HG03442 (cell line): ENCODE data around the gene C6orf118.

ENCODE experiments used
- ATAC-seq: cut with Tn5 transposase; IDR thresholded peaks from one replicate; pipeline ENCODE4 v1.9.1; 2021; ENCODE audit warnings: mild to moderate bottlenecking, moderate library complexity; ENCODE audit not compliant: unreplicated experiment

The C6orf118 gene

DNA sequence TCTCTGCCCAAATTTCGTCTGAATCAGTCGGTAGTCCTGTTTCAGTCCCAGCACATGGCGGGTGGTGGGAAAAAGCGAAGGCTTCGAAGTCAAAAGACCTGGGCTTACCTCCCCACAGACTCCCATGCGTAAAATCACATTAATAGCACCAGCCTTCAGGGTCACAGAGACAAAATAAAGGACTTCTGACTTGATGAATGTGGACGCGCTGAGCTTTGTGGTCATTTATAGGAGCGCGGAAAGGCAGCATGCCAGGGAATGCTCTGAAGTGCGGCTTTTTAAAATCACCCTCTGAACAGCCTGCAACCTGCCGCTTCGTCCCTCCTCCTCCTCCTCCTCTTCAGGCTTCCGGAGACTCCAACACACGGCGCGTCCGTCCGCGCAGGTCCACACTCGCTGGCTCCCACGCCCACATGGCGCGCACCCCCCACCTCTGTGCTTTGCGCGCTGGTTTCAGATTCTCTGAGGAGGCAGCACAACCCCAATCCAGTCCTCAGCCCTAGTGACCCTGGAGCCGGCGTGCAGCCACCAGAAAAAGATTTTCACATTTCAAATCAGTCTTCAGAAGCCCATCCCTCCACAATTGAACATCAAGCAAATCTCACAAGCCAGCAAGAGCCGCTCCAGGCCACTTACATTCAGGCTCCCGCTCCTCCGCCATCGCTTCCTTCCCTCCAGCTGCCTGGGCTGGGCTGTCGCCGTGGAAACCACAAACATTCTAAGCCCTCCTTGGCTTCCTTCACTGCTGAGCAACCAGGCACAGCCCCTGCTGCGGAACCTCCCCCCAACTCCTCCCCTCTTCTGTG, at the start of gene C6orf118:
Gene C6orf118, minus strand, starts transcription at position 680 of the 806 bp plus-strand sequence. Its CDS starts 19 bp downstream, at position 661.
- ATAC-seq: no peak

DNA sequence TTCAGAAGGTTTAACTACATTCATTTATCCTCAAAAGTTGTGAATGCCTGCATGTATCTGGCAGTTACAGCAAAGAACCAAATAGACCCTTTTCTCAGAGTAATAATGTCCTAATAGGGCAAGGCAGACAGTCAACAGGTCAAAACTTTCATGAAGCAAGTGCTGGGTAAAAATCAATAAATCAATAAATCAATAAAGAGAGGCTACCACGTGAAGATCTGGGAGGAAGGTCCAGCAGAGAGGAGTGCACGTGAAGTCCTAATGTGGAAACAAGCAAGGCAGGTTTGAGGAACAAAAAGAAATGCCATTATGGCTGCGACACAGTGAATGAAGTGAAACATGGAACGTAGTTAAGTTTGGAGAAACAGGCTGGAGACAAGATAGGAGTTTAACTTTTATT, 36.3 kb upstream of the C6orf118 start:
- no peak for ATAC-seq

DNA sequence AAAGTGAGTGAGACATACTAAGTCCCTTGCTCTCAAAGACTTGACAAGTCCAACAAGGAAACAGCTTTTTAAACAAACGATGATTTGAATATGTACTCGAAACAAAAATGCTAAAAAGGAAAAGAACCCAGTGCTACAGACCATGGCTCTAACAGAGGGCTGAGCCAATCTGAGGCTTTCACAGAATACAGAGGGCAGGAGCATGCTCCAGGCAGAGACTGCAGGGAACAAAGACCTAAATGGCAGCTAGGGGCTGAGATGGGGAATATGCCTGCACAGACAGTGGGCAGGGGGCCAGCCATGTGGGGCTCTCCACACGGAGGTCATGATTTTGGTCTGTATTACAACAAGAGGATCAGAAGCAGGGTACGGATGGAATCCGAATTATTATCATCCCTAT, 31.1 kb upstream of the C6orf118 start:
- ATAC-seq: no peak

DNA sequence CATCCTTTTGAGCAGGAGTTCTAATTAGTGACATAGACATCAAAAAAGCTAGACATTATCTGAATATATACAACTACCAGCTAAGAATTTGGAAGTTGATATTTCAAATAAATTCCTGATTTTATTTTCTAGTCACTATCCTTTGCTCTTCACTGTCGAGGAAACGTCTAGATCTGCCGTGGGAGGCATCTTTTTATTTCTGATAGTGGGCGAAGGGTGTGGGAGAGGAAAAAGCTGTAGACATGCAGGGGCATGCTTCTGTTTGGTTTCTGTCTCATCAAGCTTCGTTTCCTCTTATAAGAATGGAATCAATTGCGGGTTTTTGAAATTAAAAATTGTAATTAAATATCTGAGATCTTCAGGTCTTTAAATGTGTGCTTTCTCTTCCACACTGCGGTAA, 16.2 kb upstream of the C6orf118 start:
- ATAC-seq: no peak

DNA sequence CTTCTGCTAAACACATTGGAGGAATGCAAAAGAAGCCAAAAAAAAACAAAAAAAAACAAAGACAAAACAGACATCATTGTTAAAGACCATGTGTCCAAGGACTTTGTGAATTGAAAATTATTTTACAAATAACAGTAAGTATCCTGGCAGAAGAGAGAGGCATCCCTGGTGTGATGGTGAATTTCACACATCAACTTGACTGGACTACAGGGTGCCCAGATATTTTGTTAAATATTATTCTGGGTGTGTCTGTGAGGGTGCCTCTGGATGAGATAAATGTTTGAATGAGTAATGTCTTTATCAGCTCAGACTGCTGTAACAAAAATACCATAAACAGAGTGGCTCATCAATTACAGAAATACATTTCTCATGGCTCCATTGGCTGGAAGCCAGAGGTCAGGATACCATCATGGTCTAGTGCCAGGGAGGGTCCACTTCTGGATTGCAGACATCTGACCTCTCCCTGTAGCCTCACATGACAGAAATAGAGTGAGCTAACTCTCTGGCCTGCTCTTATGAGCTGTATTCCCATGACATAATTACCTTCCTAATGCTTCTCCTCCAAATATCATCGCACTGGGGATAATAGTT, 12.2 kb upstream of the C6orf118 start:
- ATAC-seq: no peak

DNA sequence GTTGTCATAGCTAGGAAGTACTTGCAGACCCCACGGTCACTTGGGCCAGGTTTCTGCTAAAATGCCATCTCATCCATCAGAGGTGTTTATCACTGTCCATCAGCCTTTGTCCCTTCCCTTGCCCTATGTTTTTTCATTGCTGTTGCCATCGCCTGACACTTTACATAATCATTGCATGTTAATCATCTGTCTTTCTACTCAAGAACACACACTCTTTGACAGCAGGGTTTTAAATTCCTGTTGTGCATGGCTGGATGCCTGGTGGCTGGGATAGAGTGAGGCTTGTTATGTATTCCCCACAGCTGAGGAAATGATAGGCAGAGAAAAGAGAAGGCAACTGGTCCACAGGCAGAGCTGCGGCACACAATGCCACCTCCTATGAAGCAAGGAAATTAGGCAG, 11.7 kb upstream of the C6orf118 start:
- no peak for ATAC-seq

DNA sequence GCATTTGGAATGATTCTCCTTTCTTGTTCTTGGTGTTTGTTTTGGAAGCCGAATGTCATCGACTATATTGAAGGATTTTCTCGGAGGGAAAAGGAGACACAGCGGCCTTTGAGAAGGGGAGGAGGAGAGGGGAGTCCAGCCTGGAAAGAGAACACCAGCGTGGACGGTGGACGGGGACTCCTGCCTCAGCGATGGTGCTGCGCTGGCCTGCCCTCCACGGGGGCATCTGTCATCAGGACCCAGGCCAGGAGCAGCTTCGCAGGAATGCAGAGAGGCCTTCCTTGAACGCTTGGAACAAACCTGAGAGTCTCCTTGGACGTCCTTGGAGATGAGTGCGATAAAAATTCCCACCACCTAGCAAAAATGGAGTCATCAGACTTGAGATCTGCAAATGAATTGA, 8.3 kb upstream of the C6orf118 start:
- ATAC-seq: no peak

DNA sequence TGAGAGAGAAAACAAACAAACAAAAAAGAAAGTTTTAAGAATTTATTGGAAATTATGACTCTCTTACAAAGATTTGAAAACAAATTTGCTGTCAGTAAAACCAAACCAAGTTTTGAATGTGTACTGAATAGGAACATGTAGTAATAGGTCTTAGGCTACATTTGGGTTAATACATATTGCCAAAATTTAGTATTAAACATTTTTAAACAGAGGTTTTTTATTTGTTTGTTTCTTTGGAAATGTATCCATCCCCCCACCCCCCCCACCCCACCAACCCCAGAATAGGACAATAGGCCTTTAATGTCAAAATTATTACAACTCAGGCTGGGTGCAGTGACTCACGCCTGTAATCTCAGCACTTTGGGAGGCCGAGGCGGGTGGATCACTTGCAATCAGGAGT, 2.5 kb downstream of the C6orf118 start:
- ATAC-seq: no peak

DNA sequence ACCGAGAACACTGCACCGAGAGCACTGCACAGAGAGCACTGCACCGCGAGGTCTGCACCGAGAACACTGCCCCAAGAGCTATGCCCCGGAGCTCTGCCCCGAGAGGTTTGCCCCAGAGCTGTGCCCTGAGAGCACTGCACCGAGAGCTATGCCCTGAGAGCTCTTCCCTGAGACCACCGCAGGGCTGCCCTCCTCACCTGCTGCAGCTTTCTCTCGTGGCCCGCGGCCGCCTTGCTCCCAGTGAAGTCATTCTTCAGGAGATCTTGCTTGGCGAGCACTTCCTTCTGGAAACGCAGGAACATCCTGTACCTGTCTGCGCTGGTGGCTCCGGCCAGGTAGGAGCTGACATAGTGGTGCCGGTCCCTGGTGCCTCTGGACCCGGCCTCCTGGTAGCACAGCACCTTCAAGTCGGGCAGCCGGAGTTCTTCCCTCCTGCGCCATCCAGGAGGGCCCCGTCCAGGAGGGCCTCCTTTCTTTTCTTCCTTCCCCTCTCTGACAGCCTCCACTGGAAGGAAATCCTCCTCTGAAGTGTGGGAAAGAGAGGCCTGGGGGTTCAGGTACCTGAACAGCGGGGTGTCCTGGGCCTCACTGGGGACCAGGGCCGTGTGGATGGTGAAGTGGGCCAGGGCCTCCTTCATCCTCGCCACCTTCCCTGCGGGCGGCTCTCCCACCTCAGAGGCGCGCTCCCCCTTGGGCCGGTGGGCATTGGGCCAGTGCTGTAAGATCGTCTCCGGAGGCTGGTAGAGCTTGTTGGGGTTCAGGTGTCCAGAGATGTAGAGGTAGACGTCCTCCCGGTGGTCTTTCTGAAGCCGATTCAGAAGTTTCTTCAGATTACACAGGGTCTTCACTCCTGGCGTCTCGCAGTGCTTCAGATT, 7.8 kb downstream of the C6orf118 start:
- no peak for ATAC-seq

DNA sequence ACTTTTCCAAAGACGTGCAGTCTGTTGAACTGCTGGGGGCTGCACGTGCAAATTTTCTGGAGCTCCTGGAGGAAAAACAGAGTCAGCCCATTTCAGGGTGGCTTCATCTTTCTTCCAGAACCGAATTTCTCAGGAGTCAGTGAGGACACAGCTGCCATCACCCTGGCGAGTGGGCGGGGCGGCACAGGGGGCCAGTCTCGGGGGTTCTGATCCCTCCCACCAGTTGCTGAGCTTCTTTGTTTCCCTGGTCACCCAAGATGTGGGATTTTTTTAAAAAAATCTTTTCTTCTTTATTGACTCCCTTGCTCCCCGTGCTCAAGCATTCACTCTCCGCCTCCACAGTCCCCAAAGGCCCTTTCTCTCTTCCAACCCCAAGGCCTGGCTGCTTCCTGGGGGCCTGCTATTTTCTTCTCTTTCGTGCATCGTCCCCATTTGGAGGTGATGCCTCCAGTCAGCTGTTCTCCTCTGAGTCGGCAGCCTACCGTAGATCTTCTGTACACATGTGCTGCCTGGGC, 8.9 kb downstream of the C6orf118 start:
- no peak for ATAC-seq

DNA sequence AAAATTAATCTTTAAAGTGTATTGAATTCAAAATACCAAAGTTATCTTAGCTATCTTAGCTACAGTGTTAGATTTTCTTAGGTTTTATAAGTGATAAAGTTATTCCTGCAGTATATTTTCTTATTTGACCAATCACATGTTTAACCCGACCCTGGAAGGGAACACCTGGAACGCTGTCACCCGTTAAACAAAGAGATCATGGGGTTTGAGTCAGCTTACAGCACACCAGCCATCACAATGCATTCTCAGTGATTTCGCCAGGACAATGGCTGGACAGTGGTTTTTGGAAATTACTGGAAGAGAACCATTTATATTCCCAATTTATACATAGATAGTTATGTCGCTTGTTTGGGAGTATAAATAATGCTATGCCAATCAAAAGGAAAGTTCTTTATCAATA, 10.5 kb downstream of the C6orf118 start:
- ATAC-seq: no peak

DNA sequence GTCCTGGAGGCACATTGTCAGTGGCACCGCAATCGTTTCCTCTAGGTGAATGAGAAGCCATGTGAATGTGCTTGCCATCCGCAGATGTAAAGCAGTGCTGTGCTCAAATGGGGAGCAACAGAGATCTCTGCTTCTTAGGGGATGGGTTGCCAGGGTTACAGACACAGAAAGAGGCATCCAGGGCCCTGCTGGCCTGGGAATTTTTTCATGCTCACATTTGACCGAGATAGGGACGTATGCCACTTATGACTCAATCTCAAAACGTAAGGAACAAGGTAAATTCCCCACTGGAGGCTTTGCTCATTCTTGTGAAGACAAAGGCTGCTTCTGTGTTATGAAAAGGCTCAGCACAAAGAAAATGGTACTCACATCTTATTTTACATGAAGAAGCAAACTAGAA, 11.0 kb downstream of the C6orf118 start:
- no peak for ATAC-seq

DNA sequence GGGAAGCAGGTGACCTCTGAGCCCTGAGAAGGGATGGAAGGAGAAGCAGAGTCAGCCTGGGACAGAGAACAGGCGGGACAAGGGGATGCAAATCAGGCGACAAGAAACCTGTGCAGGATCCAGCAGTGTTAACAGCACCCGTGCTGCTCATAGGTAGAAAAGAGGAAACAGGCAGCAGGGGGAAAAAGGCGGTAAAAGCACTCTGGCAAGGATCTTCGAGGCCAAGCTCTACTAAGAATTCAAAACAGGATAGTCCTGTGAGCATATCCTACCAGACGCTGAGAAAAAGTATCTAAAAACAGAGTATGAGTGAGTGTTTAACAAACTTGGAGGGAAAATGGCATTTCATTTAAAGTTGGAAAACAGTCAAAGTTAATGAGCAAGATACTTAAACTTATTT, 16.7 kb downstream of the C6orf118 start:
- no peak for ATAC-seq

DNA sequence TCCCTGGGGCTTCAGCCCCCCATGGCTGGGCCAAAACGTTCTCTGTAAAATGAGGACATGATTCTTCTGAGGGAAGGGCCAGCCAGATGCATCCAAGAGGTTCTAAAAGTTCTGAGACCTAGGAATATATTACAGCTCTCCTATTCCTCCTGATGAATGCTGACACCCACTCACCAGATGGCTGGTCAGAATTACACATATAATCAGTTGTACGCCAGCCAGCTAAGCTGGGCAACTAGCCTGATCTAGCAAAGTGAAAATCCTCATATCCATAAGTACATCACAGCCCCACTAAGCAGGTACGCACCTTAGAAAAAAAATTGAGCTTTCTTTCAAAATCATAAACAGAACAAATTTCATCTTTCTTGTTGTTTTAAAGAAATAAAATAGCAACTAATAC, 34.8 kb downstream of the C6orf118 start:
- no peak for ATAC-seq

DNA sequence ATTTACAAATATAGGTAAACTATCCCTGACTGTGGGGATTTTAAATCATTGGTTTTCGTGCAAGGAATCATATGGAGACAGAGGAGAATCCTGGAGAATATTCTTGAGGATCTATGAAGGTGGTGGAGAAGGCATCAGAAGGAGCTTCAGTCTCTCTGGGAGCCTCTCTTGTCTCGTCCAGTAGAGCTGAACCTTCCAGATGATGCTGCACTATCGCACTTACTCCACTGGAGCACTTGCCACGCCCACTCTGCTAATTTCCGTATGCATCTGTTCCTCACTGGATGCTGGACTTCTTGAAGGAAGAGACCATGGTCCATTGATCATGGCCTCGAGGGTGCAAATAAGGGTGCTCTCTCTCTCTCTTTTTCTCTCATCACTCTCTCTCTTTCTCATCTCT, 36.8 kb downstream of the C6orf118 start:
- no peak for ATAC-seq

DNA sequence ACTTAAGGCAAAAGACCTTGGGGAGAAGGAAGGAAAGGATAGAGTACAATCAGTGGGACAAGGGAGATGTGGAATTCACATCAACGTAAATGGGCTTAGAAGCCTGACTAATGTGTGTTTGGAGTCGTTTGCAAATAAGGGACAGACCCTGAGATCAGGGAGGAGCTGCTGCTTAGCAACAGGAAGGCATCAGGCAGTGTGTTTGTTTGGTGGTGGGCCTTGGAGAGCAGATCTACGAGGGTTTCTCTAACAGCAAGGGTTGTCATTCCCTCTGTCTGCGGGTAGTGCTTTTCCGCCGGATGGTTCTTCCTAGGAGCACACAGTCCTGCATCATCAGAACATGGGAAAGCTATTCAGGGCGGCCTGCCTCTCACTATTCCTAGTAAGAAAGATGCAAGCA, 40.4 kb downstream of the C6orf118 start:
- no peak for ATAC-seq

DNA sequence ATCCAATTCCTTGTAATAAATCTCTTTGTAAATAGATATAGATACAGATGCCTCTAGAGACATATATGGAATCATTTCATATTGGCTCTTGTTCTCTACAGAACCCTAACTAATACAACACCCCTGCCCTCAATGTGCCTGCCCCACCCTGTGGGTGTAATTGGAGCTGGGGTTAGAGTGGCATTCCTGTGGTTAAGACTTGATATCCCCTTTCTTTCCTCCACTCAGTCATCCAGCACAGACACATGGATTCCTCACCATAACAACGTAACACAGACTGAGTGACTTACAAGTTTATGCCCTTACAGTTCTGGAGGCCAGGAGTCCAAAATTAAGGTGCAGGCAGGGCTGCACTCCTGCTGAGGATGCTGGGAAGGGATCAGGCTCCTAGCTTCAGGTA, 42.8 kb downstream of the C6orf118 start:
- no peak for ATAC-seq

DNA sequence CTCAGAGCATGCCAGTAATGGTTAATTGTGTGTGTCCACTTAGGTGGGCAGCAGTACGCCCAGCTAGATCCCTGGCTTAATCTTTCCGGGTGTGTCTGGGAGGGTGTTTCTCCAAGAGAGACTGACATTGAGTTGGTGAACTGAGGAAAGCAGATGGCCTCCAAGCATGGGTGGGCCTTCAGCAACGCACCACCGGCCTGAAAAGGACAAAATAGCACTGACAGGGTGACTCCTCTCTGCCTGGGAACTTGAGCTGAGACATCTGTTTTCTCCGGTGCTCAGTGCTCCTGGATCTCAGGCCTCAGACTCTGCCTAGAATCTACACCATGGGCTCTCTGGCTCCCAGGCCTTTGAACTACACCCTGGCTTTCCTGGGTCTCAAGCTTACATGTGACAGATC, 43.2 kb downstream of the C6orf118 start:
- ATAC-seq: no peak

DNA sequence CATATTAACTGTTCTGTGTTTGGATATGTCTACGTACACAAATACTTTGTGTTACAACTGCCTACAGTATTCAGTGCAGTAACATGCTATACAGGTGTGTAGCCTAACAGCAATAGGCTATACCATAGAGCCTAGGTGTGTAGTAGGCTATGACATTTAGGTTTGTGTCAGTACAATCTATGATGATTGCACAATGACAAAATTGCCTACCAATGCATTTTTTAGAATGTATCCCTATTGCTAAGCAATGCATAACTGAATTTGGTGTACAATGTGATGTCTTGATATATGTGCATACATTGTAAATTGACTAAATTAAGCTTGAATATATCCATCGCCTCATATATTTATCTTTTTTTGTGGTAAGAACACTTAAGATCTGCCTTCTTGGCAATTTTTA, 48.9 kb downstream of the C6orf118 start:
- no peak for ATAC-seq

DNA sequence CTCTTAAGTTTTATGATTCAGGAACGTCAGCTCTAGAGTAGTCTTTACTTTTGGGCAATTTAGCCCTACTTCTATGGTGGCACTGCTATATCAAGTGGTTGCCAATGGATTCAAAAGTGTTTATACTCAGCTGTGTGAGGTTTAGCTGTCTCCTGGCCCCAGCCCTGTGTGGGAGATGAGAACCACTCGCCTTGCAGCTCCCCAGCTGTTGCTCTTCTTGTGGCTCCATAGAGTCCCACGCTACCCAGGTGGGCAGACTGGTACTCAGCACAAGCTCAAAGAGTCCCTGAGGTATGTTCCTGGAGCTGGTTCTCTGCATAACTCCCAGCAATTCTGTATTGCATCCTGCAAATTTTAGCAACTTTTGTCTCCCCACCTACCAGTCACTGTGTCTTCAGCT, 59.6 kb downstream of the C6orf118 start:
- no peak for ATAC-seq

DNA sequence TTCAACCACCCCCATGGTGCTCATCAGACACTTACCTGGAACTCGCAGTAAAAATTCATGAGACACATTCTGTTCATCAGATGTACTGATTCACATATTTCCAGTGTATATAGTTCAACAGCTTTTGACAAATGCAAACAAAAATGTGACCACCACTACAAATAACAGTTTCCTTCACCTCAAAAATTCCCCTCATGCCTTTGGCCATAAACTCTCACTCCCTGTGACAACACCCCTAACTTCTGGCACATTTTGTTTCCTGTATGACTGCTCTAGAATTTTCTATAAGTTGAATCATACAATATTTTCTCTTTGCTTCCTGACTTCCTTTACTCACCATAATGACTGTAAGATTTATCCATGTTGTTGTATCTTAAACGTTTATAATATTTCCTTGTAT, 63.7 kb downstream of the C6orf118 start:
- ATAC-seq: no peak

DNA sequence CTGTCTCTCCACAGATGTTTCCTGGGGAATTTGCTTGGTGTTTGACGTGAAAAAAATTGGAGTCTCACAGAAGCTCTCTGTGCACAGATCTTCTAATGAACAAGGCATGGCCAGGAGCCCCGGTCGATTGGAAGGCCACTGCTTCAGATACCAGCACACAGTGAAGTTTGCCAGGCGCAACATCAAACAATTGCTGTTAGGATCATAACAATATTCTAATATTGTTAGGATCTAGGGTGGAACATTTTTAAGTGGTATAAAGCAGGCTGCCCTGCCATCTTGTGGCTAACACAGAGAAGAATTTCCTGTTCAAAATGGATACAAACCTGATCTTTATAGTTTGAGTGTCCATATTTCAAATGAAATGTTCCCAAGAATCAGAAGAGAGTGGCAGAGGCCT, 64.1 kb downstream of the C6orf118 start:
- ATAC-seq: no peak
